Activated T-cell treated with anti-CD3 and anti-CD28 coated beads, Interleukin-2, amount 50 U/mL, for 4 hours (primary cell): Measurements from ENCODE around the gene RNF8. TPM values are rescaled to one million over a fixed set of nuclear protein-coding genes. Genes with fewer than 3 reads are reported as not detected.
"Not testable (repeated sequence)": the region's sequence is repeated elsewhere in the genome, so short reads cannot be mapped to it uniquely, and the experiment has no call there.

ENCODE experiments used
- ATAC-seq, 2 donors: fragments of 200-7000 bp; cut with Tn5 transposase; one replicate each; pipeline ENCODE4 v1.10.0; 2021
- DNase-seq: peaks from one replicate; pipeline ENCODE4 v3.0.0-alpha.2; 2020
- H3K27me3 Mint-ChIP-seq: one replicate; pipeline ENCODE4 v1.8.0; 2021; ENCODE audit warnings: low read depth, mixed read lengths
- H3K36me3 Mint-ChIP-seq: one replicate; pipeline ENCODE4 v1.8.0; 2022; ENCODE audit warnings: mixed read lengths; ENCODE audit not compliant: insufficient read depth
- H3K4me1 Mint-ChIP-seq: one replicate; pipeline ENCODE4 v1.8.0; 2021; ENCODE audit warnings: low read depth, mixed read lengths
- H3K4me3 Mint-ChIP-seq: one replicate; pipeline ENCODE4 v1.8.0; 2021; ENCODE audit warnings: mild to moderate bottlenecking, moderate library complexity, mixed read lengths
- H3K9me3 Mint-ChIP-seq: one replicate; pipeline ENCODE4 v1.8.0; 2021; ENCODE audit warnings: mixed read lengths
- total RNA-seq, 3 donors: library from RNA; stranded (reverse); gene quantifications; one replicate each; pipeline ENCODE4 v1.2.1, GENCODE V29; 2021

Gene RNF8
- total RNA-seq, 3 donors from 2014 or later, result 21.8 to 25.8 (median 23.8) TPM

- DNase-seq (no peak), ATAC-seq (no peak)
- no peaks in the 10 kb centered on the region for H3K27me3 Mint-ChIP-seq
- H3K36me3 Mint-ChIP-seq, result no peaks in the 10 kb centered on the region
- no peaks in the 10 kb centered on the region for H3K4me1 Mint-ChIP-seq
- no peaks in the 10 kb centered on the region for H3K9me3 Mint-ChIP-seq
- no peak overlapping the region for H3K4me3 Mint-ChIP-seq
Observed at GRCh38 chr6:37338745-37339255, 15.0 kb upstream of the RNF8 start.

GRCh38 chr6:37339741-37340638, 13.8 kb upstream of the RNF8 start:
- no peak for DNase-seq
- no peak overlapping the region for H3K4me3 Mint-ChIP-seq
- no peaks in the 10 kb centered on the region for H3K4me1 Mint-ChIP-seq
- no peaks in the 10 kb centered on the region for H3K36me3 Mint-ChIP-seq
- no peak for ATAC-seq
- H3K27me3 Mint-ChIP-seq, result peaks cover 7% of the 10 kb centered on the region
- H3K9me3 Mint-ChIP-seq, result no peaks in the 10 kb centered on the region

GRCh38 chr6:37340639-37340943, 13.2 kb upstream of the RNF8 start:
- Mint-ChIP-seq H3K4me3 (no peak overlapping the region), H3K4me1 (no peaks in the 10 kb centered on the region), H3K36me3 (no peaks in the 10 kb centered on the region), H3K9me3 (no peaks in the 10 kb centered on the region), H3K27me3 (peaks cover 8% of the 10 kb centered on the region)
- no peak for ATAC-seq
- no peak for DNase-seq

- Mint-ChIP-seq H3K4me3 (no peak overlapping the region), H3K36me3 (no peaks in the 10 kb centered on the region), H3K9me3 (no peaks in the 10 kb centered on the region), H3K4me1 (no peaks in the 10 kb centered on the region), H3K27me3 (peaks cover 17% of the 10 kb centered on the region)
- DNase-seq, result no peak
- ATAC-seq, result no peak
Observed at GRCh38 chr6:37343248-37343647, 10.5 kb upstream of the RNF8 start.

GRCh38 chr6:37344308-37344707, 9.5 kb upstream of the RNF8 start:
- H3K9me3 Mint-ChIP-seq, result no peaks in the 10 kb centered on the region
- ATAC-seq (no peak), DNase-seq (no peak)
- peaks cover 17% of the 10 kb centered on the region for H3K27me3 Mint-ChIP-seq
- H3K36me3 Mint-ChIP-seq, result no peaks in the 10 kb centered on the region
- H3K4me3 Mint-ChIP-seq, result no peak overlapping the region
- H3K4me1 Mint-ChIP-seq, result no peaks in the 10 kb centered on the region

- H3K4me3 Mint-ChIP-seq, H3K36me3 Mint-ChIP-seq, DNase-seq, H3K4me1 Mint-ChIP-seq, ATAC-seq, H3K9me3 Mint-ChIP-seq: not testable (repeated sequence)
- H3K27me3 Mint-ChIP-seq, result peaks cover 17% of the 10 kb centered on the region
Observed at GRCh38 chr6:37345804-37346203, 8.0 kb upstream of the RNF8 start.

- no peaks in the 10 kb centered on the region for H3K36me3 Mint-ChIP-seq
- H3K27me3 Mint-ChIP-seq, result peaks cover 17% of the 10 kb centered on the region
- DNase-seq, result no peak
- no peak for ATAC-seq
- H3K4me1 Mint-ChIP-seq, result no peaks in the 10 kb centered on the region
- no peaks in the 10 kb centered on the region for H3K9me3 Mint-ChIP-seq
- H3K4me3 Mint-ChIP-seq, result no peak overlapping the region
Observed at GRCh38 chr6:37347177-37347576, 6.6 kb upstream of the RNF8 start.

- H3K27me3 Mint-ChIP-seq, result peaks cover 17% of the 10 kb centered on the region
- H3K4me1 Mint-ChIP-seq, result peaks cover 2% of the 10 kb centered on the region
- H3K36me3 Mint-ChIP-seq, result no peaks in the 10 kb centered on the region
- no peak for ATAC-seq
- H3K4me3 Mint-ChIP-seq, result no peak overlapping the region
- no peak for DNase-seq
- H3K9me3 Mint-ChIP-seq, result no peaks in the 10 kb centered on the region
Observed at GRCh38 chr6:37347670-37348111, 6.1 kb upstream of the RNF8 start.

GRCh38 chr6:37351027-37351426, 2.8 kb upstream of the RNF8 start:
- peaks cover 18% of the 10 kb centered on the region for H3K4me1 Mint-ChIP-seq
- DNase-seq, result no peak
- no peaks in the 10 kb centered on the region for H3K36me3 Mint-ChIP-seq
- no peaks in the 10 kb centered on the region for H3K9me3 Mint-ChIP-seq
- no peak for ATAC-seq
- H3K27me3 Mint-ChIP-seq, result peaks cover 6% of the 10 kb centered on the region
- no peak overlapping the region for H3K4me3 Mint-ChIP-seq

GRCh38 chr6:37352384-37352783, 1.4 kb upstream of the RNF8 start:
- H3K36me3 Mint-ChIP-seq, result no peaks in the 10 kb centered on the region
- DNase-seq (no peak), ATAC-seq (no peak)
- H3K4me1 Mint-ChIP-seq, result peaks cover 19% of the 10 kb centered on the region
- H3K9me3 Mint-ChIP-seq, result no peaks in the 10 kb centered on the region
- peak overlapping the region; percentile 35 for H3K4me3 Mint-ChIP-seq
- H3K27me3 Mint-ChIP-seq, result no peaks in the 10 kb centered on the region

GRCh38 chr6:37354526-37355384, 972 bp downstream of the RNF8 start:
- ATAC-seq, result peak; percentile 24 to 26
- Mint-ChIP-seq H3K36me3 (peaks cover 6% of the 10 kb centered on the region), H3K9me3 (no peaks in the 10 kb centered on the region), H3K27me3 (no peaks in the 10 kb centered on the region), H3K4me3 (peak overlapping the region; percentile 90), H3K4me1 (peaks cover 25% of the 10 kb centered on the region)
- DNase-seq, result peak; percentile 7

- H3K4me3 Mint-ChIP-seq, result no peak overlapping the region
- peaks cover 25% of the 10 kb centered on the region for H3K4me1 Mint-ChIP-seq
- H3K27me3 Mint-ChIP-seq, result no peaks in the 10 kb centered on the region
- H3K9me3 Mint-ChIP-seq, result no peaks in the 10 kb centered on the region
- peaks cover 14% of the 10 kb centered on the region for H3K36me3 Mint-ChIP-seq
- no peak for ATAC-seq
- no peak for DNase-seq
Observed at GRCh38 chr6:37357288-37357687, 3.5 kb downstream of the RNF8 start.

GRCh38 chr6:37357860-37358259, 4.1 kb downstream of the RNF8 start:
- Mint-ChIP-seq H3K36me3 (peaks cover 15% of the 10 kb centered on the region), H3K4me1 (peaks cover 23% of the 10 kb centered on the region), H3K4me3 (no peak overlapping the region), H3K9me3 (no peaks in the 10 kb centered on the region), H3K27me3 (no peaks in the 10 kb centered on the region)
- DNase-seq (no peak), ATAC-seq (no peak)

GRCh38 chr6:37359039-37359438, 5.3 kb downstream of the RNF8 start:
- Mint-ChIP-seq H3K27me3 (no peaks in the 10 kb centered on the region), H3K36me3 (peaks cover 21% of the 10 kb centered on the region), H3K9me3 (no peaks in the 10 kb centered on the region), H3K4me3 (no peak overlapping the region), H3K4me1 (peaks cover 17% of the 10 kb centered on the region)
- ATAC-seq, result no peak
- no peak for DNase-seq
